ENCODE measurements around the gene CCDC159.
"Not testable (repeated sequence)": the region's sequence is repeated elsewhere in the genome, so short reads cannot be mapped to it uniquely, and the experiment has no call there.

Gene CCDC159

GRCh38 chr19:11345122-11345803 lies 1.1 kb upstream of the CCDC159 start:
- Histone ChIP-seq H3K4me1 (ENCODE audit: insufficient read depth, low read length, poor library complexity, severe bottlenecking) (peaks cover 28% of the 10 kb centered on the region), H3K9ac (ENCODE audit: low read depth, low read length, poor library complexity, severe bottlenecking) (peak overlapping the region; percentile 82), H4K20me1 (ENCODE audit: insufficient read depth, low read length, poor library complexity, severe bottlenecking) (no peaks in the 10 kb centered on the region), H3K4me2 (ENCODE audit: low read depth, low read length, poor library complexity, severe bottlenecking) (peak overlapping the region; percentile 99), H3K4me3 (ENCODE audit: low read length, poor library complexity, severe bottlenecking) (peak overlapping the region; percentile 96), H3K9me2 (replicated peaks; ENCODE audit: low read depth, low read length) (no peaks in the 10 kb centered on the region), H3K9me3 (ENCODE audit: insufficient read depth, low read depth, low read length) (no peaks in the 10 kb centered on the region), H2AFZ (ENCODE audit: low read length) (no peak overlapping the region), H3K27me3 (ENCODE audit: insufficient read depth, low read length, poor library complexity, severe bottlenecking) (no peaks in the 10 kb centered on the region), H3K36me3 (ENCODE audit: insufficient read depth, low read length) (no peaks in the 10 kb centered on the region), H3F3A (ENCODE audit: low read depth) (peaks cover 8% of the 10 kb centered on the region), H3K79me2 (ENCODE audit: insufficient read depth, low read length) (peaks cover 6% of the 10 kb centered on the region; the same call in 1 of the 2 replicates)
- no peak for TF ChIP-seq EZH2phosphoT487 (IDR thresholded peaks at IDR 0.05; ENCODE audit: borderline replicate concordance)

- H3K36me3 ChIP-seq (ENCODE audit: insufficient read depth, low read length) = no peaks in the 10 kb centered on the region
- no peak overlapping the region for H3K9ac ChIP-seq (ENCODE audit: low read depth, low read length, poor library complexity, severe bottlenecking)
- H3K4me1 ChIP-seq (ENCODE audit: insufficient read depth, low read length, poor library complexity, severe bottlenecking) = peaks cover 28% of the 10 kb centered on the region
- H3K4me2 ChIP-seq (ENCODE audit: low read depth, low read length, poor library complexity, severe bottlenecking) = peak overlapping the region; percentile 97
- no peaks in the 10 kb centered on the region for H3K9me3 ChIP-seq (ENCODE audit: insufficient read depth, low read depth, low read length)
- H2AFZ ChIP-seq (ENCODE audit: low read length) = no peak overlapping the region
- TF ChIP-seq EZH2phosphoT487 (IDR thresholded peaks at IDR 0.05; ENCODE audit: borderline replicate concordance) (no peak), CTCF (conservative IDR thresholded peaks at IDR 0.05; ENCODE audit: low read length) (no peak)
- peaks cover 6% of the 10 kb centered on the region; the same call in 1 of the 2 replicates for H3K79me2 ChIP-seq (ENCODE audit: insufficient read depth, low read length)
- no peaks in the 10 kb centered on the region for H3K9me2 ChIP-seq (replicated peaks; ENCODE audit: low read depth, low read length)
- H3F3A ChIP-seq (ENCODE audit: low read depth) = peaks cover 5% of the 10 kb centered on the region
- no peaks in the 10 kb centered on the region for H4K20me1 ChIP-seq (ENCODE audit: insufficient read depth, low read length, poor library complexity, severe bottlenecking)
- H3K4me3 ChIP-seq (ENCODE audit: low read length, poor library complexity, severe bottlenecking) = peak overlapping the region; percentile 13
- H3K27me3 ChIP-seq (ENCODE audit: insufficient read depth, low read length, poor library complexity, severe bottlenecking) = no peaks in the 10 kb centered on the region
Observed at GRCh38 chr19:11347546-11348039, 1.3 kb downstream of the CCDC159 start.

GRCh38 chr19:11349171-11349570 lies 2.9 kb downstream of the CCDC159 start:
- H3K36me3 ChIP-seq (ENCODE audit: insufficient read depth, low read length) = no peaks in the 10 kb centered on the region
- no peaks in the 10 kb centered on the region for H3K9me3 ChIP-seq (ENCODE audit: insufficient read depth, low read depth, low read length)
- peaks cover 4% of the 10 kb centered on the region for H3F3A ChIP-seq (ENCODE audit: low read depth)
- H2AFZ ChIP-seq (ENCODE audit: low read length) = no peak overlapping the region
- no peaks in the 10 kb centered on the region for H4K20me1 ChIP-seq (ENCODE audit: insufficient read depth, low read length, poor library complexity, severe bottlenecking)
- H3K79me2 ChIP-seq (ENCODE audit: insufficient read depth, low read length) = peaks cover 6% of the 10 kb centered on the region; the same call in 1 of the 2 replicates
- H3K4me1 ChIP-seq (ENCODE audit: insufficient read depth, low read length, poor library complexity, severe bottlenecking) = peaks cover 25% of the 10 kb centered on the region
- no peaks in the 10 kb centered on the region for H3K27me3 ChIP-seq (ENCODE audit: insufficient read depth, low read length, poor library complexity, severe bottlenecking)
- no peak overlapping the region for H3K4me3 ChIP-seq (ENCODE audit: low read length, poor library complexity, severe bottlenecking)
- TF ChIP-seq CTCF (conservative IDR thresholded peaks at IDR 0.05; ENCODE audit: low read length) = no peak
- TF ChIP-seq EZH2phosphoT487 (IDR thresholded peaks at IDR 0.05; ENCODE audit: borderline replicate concordance) = no peak
- H3K9ac ChIP-seq (ENCODE audit: low read depth, low read length, poor library complexity, severe bottlenecking) = no peak overlapping the region
- no peak overlapping the region for H3K4me2 ChIP-seq (ENCODE audit: low read depth, low read length, poor library complexity, severe bottlenecking)
- no peaks in the 10 kb centered on the region for H3K9me2 ChIP-seq (replicated peaks; ENCODE audit: low read depth, low read length)

- not testable (repeated sequence) for H3K9me3 ChIP-seq (ENCODE audit: insufficient read depth, low read depth, low read length); H2AFZ ChIP-seq (ENCODE audit: low read length); H3K27me3 ChIP-seq (ENCODE audit: insufficient read depth, low read length, poor library complexity, severe bottlenecking); H3K36me3 ChIP-seq (ENCODE audit: insufficient read depth, low read length); H3K9me2 ChIP-seq (replicated peaks; ENCODE audit: low read depth, low read length); H3K9ac ChIP-seq (ENCODE audit: low read depth, low read length, poor library complexity, severe bottlenecking); H3K4me1 ChIP-seq (ENCODE audit: insufficient read depth, low read length, poor library complexity, severe bottlenecking); H4K20me1 ChIP-seq (ENCODE audit: insufficient read depth, low read length, poor library complexity, severe bottlenecking); H3K79me2 ChIP-seq (ENCODE audit: insufficient read depth, low read length); H3K4me3 ChIP-seq (ENCODE audit: low read length, poor library complexity, severe bottlenecking); H3F3A ChIP-seq (ENCODE audit: low read depth); H3K4me2 ChIP-seq (ENCODE audit: low read depth, low read length, poor library complexity, severe bottlenecking)
Observed at GRCh38 chr19:11354102-11354501, 7.8 kb downstream of the CCDC159 start.
